ENCODE results near the gene ILKAP.
A peak's percentile ranks its signal among the peaks of the same experiment; 100 is the strongest.

Gene ILKAP

DNA sequence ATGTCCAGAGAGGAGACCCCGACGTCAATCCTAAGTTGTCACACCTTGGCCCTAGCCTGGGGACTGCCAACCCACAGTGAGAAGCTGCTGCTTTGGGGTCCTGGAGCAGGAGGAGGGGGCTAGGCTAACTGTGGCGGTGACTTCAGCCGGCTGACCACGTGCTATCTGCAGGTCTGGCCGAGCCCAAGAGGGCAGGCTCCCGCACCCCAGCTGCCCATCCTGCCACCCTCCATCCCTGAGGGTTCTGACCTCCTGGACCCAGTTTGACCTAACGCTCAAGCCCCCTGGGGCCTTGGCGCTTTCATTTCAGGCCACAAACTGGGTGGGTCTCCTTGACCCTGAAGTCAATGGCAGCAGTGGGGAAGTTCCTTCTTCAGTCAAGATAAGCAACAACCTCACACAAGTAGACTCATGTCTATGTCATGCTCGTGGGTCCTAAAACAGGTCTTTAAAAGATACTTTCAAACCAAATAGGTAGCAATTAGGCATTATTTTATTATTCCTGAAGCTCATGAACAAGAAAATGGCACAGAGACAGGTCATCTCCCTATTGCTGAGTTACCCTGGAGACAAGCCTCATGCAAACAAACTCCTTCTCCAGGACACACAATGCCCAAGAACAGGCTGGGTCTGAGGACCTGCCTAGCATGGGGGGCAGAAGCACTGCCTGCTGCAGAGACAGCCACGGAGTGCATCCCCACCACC lies 34.1 kb upstream of the ILKAP start:
- no peak for DNase-seq (ENCODE audit: low spot score)

DNA sequence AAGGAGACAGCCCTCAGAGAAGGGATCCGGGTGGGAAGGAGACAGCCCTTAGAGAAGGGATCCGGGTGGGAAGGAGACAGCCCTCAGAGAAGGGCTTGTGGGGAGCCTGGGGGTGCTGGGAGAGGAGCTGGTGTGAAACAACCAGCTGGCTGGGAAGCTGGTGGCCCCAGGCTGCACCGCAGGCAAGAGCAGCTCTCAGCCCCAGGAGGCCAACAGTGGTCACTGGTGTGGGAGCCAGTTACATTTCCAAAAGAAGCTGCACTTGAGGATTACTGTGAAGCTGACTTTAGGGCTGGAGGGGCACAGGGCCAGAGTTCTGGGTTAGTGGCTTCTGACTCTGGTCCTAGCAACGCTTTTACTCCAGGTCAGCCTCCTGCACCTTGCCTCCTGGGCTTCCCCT lies 33.1 kb upstream of the ILKAP start:
- DNase-seq (ENCODE audit: low spot score): no peak

DNA sequence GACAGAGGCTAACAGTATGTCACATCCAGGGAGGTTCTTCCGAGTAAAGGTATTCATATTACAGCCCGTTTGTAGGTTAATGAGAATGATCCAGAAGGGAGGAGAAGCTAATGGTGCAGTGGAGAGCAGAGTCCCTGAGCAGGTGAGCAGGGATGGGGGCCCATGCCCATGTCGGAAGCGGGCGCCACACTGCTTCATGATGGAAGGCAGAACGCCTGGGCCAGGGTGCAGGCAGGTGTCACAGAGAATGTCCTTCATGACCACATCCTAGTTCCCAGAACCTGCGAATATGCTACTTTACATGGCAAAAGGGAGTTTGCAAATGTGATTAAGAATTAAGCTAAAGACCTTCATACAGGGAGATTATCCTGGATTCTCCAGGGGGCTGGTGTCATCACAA lies 32.4 kb upstream of the ILKAP start:
- no peak for DNase-seq (ENCODE audit: low spot score)

DNA sequence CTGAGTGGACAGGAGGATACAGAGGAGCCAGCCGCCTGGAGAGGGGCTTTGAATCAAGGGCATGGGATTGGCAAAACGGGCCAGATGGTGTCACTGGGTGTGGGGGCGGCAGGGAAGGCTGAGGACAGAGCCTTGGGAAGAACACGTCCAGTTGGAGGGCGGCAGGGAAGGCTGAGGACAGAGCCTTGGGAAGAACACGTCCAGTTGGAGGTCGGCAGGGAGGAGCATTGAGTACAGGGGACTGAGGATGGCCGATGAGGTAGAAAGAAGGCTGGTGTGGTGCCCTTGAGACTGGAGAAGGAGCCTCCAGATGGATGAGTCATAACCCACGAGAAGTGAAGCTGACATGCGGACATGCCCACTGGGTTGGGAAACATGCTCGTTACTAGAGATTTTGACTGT lies 31.8 kb upstream of the ILKAP start:
- no peak for DNase-seq (ENCODE audit: low spot score)

DNA sequence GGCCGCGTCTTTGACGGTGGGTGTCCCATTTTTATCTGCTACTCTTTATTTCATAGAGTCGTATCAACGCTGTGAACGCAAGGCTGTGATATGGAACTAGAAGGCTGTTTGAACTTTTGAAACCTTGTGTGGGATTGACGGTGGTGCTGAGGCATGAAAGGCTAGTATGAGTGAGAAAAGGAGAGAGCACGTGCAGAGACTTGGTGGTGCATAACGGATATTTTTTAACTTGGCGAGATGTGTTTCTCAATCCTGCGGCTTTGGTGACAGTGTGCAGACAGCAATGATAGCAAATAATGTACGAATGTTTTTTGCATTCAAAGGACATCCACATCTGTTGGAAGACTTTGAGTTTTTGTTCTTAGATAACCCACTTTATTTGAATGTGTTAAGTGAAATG lies 30.1 kb upstream of the ILKAP start:
- DNase-seq (ENCODE audit: low spot score): no peak

DNA sequence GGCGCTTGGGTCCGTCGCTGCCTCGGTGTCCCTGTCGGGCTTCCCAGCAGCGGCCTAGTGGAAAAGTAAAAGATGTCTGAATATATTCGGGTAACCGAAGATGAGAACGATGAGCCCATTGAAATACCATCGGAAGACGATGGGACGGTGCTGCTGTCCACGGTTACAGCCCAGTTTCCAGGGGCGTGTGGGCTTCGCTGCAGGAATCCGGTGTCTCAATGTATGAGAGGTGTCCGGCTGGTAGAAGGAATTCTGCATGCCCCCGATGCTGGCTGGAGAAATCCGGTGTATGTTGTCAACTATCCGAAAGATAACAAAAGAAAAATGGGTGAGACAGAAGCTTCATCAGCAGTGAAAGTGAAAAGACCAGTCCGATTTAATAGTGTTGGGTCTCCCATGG lies 28.3 kb upstream of the ILKAP start:
- DNase-seq (ENCODE audit: low spot score): no peak

DNA sequence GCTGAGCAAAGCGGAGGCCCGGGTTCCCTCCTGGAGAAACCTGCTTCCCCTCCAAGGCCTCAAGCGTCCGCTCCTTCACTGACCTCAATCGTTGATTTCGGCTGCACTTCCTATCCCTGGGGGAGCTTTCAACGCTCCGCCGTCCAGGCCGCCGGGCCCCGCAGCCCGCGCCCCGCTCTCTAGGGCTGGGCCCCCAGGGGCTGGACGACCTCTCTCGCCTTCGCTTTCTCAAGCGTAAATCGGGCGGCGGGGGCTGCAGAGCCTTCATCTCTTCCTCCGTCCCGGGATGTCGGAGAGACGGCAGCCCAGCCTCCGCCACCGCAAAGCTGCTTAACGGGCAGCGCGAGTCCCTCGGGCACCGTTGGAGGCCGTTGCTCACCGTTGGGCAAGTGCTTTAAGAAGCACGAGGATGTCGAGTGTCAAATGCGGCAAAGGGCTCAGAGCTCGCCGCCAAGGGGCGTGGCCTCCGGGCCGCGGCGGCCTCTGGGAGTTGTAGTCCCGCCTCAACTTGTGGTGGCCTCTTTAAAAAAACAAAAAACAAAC lies 27.8 kb upstream of the ILKAP start:
- DNase-seq (ENCODE audit: low spot score): peak; percentile 72

DNA sequence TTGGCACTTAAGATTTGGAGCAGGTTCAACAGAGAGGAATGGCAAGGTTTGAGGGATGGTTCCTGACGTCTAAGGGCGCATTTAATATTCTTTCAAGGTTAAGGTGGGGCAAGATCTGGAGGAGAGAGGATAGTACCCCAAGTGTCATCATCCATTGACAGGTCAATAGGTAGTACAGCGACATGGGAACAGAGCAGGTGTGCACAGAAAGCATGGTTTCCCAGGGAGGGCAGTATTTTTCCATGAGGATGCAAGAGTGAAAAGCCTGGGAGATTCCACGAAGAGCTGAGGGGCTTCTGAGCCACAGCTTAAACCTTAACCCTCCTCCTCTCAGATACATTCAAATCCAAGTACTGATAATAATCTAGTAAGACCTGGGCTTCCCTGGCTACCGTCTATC lies 27.2 kb upstream of the ILKAP start:
- DNase-seq (ENCODE audit: low spot score): no peak

DNA sequence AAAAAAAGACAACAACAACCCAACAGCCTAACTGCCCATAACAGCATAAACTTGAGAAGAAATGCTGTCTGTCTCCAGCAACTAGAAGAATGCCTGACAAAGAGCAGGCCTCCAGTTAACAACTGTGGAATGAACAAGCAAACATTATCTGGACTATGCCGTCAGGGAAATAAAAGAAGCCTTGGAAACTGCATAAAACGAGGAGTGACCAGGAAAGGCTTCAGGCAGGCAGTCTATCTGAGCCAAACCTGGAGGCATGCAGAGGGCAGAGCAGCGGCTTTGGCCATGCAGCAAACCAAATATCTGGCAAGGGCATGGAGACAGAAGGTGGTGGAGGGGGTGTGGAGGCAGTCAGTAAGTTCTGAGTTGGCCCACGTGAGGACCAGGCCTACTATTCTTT lies 25.2 kb upstream of the ILKAP start:
- peak; percentile 25 for DNase-seq (ENCODE audit: low spot score)

DNA sequence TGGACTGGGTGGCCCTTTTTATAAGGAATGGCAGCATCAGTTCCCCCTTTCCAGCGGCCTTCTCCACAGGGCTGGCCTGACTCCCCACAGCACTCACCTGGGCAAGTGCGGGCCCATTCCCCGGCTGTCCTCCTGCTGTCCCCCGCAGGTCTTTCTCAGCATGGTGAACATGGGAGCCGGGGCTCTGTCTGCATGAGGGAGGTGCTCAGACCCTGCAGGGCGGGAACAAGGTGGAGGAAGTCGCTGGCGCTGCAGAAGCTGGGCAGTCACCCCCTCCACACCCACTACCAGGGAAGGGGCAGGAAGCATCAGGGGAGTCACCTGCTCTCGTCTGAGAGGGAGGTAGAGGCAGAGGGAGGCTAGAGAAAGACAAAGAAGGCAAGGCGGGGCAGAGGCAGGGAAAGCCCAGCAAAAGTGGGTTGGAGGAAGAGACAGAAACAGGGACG lies 24.1 kb upstream of the ILKAP start:
- DNase-seq (ENCODE audit: low spot score): no peak

DNA sequence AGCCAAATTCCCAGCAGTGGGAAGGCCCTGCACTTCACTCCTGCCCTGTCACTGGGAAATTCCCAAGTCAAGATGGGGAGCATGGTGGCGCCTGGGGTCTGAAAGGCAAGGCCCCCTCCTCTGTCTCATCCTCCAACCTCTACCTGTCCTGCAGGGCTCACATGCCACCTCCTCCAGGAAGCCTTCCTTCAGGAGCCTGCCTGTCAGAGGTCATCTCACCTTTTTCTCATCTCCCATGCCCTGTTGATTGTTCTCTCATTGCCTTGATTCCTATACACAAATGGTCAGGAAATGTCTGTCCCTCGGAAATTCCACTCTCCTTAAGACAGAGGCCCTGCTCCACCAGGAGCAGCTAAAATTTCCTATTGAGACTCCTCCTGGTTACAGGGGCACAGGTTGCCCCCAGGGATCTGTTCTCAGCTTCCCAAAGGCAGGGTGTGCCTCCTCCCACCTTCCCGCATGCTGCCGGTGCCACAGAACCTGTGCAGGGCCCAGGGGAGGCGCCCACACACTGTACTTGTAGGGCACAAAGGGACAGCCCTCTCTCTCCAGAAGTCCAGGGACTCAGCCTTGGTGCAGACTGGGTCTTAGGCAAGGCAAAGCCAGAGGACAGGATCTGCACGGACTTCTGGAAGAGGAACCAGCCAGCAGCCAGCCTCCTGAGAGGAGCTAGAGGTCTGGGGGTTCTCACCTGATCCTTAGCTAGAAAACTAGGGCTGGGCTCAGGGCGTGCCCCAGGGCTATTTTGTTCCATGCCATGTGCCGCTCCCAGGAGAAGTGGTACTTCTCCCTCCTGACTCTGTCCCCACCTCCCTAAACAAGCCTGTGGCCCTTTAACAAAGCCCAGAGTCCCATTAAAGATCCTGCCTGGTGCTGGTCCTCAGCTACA lies 23.4 kb upstream of the ILKAP start:
- no peak for DNase-seq (ENCODE audit: low spot score)

DNA sequence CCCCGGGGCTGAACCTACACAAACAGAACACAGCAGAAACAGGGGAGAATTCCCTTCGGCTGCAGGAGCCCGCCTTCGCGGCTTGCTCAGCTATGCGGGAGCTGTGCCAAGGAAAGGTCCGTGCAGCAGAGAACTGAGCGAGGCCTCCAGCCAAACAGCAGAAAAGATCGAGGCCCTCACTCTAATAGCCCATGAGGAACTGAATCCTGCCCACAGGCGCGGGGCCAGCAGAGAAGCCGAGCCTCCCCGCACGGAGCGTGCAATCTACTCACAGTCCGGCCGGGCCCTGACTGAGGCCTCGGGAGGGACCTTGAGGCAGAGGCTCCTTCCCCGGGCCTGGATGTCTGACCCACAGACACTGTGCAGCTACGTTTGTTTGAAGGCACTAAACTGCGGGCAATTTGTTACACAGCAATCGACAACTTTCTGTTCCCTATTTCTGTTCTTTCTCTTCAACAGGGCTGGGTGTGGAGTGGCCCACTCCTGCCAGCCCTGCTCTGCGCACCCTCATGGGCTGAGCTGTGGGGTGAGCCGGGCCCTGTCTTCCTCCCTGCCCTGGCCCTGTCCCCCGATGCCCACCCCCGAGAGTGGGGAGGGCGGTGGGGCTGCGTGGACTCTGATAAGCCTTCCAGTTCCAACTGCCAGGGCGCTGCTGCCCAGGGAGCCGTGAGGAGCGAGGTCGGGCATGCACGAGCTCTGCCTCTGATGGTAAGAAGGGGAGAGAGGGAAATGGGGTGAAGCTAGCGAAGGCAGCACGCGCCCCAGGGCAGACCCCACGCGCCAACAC lies 22.6 kb upstream of the ILKAP start:
- DNase-seq (ENCODE audit: low spot score): no peak

DNA sequence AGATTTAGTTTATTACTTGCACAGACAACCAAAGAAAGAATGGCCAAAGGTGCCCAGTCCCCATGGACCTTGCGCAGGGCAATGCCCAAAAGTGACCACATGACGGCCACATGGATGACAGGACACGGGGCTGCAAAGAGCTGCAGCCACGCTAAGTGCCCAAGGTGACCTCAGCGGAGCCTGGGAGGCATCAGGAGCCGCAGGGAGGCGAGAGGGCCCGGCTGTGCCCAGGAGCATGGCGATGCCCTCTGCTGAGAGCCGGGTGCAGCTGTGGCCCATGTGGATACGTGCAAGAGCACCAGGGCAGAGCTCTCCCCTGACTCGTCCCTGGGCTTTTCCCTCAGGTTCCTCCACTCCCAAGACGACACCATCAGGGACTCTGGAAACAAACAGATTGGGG lies 21.6 kb upstream of the ILKAP start:
- no peak for DNase-seq (ENCODE audit: low spot score)

DNA sequence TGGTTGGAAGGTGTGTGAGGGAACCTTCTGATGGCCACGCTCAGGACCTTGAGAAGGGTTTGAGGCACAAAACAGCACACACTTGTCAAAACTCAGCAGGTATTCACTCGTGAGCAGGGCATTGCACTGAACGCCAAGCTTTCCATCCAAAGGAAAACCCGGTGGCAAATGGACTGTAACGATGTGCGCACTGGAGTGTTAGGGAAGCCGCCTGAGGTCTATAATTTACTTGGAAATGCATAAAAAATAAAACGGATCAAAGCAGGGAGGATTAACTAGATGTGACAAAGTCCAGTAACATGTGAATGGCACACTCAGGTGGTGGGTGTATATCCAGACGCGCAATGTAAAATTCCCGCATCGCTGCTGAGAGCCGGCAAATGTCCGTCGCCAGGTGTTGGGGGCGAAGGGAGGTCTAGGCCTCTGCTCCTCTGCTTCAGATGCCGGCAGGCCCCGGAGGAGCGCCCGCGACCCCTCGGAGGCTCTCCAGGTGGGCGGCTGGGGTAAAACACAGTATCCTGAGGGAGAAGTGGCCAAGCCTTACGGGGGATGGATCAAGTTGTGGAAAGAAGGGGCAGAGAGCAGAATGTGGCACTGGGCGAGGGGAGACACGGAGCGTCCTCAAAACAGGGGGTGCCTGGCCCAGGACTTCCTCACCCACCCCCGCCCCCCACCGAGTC lies 21.0 kb upstream of the ILKAP start:
- DNase-seq (ENCODE audit: low spot score): no peak

DNA sequence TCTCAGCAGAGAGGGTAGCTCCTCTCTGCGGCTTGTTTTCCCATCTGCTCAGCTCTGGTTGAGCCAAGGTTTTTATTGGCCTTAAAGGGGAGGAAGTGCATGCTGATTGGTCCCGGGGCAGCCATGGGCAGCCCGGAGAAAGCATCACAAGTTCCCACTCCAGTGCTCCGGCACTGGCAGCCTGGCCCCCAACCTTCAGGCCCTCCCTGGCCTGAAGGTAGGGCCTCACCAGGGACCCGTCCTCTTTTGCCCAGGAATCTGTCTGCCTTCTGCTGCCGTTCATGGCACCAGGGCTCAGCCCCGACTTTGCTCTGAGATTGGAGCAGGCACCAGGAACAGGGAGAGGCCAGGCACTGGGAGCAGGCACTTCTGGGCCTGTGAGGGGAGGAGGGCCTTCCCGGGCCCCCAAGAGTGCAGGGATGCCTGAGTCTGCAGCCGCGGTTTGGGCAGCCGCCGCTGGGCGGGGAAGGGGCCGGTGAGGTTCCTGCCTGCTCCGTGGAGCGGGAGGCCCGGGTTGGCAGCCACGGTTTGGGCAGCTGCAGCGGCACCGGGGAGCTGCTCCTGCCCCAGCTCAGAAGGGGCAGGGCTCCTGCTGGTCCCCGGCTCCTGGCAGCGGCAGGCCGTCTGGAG lies 17.5 kb upstream of the ILKAP start:
- peak; percentile 95 for DNase-seq (ENCODE audit: low spot score)

DNA sequence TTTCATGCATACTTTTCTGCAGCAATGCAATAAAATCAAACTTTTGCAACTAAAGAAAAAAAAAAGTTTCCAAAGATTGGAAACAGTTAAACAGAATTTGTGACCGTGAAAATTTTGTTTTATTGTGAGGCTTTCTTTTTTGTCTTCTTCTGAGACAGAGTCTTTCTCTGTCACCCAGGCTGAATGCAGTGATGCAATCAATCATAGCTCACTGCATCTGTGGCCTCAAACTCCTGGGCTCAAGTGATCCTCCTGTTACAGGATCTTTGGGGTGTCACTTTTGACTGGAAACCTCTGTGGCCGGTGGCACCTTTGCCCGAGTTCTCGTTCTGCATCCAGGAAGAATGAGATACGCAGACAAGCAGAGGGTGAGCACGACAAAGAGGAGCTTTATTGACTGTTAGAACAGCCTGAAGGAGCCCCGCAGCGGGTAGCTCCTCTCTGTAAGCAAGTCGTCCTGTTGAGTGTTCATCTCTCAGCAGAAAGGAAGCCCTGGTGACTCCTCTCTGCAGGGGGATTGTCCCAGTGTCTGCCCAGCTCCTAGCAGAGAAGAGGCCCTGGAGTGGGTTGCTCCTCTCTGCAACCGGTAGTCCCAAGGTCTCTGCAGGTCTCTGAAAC lies 16.9 kb upstream of the ILKAP start:
- no peak for DNase-seq (ENCODE audit: low spot score)

DNA sequence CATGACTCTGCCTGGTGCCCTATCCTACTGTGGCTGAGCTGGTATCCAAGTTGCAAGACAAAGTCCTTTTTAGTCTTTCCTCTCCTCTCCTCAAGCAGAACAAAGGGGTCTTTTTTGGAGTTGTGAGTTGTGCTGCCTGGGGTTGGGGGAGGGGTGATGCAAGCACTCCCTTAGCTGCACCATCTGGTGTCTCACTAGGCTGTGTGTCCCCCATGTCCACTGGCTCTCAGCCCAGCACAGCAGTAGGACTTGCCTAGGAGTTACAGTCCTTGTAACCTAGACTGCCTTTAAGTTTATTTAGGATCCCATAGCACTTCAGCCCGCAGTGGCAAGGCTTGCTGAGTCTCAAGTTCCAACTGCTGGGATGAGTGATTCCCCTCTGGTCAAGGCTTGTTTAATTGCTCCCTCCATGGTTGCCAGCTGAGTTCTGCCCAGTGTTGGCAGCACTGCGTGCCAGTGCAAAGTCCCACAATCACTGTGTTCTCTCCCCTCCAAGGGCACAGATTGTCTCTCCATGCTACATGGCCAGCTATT lies 13.2 kb upstream of the ILKAP start:
- DNase-seq (ENCODE audit: low spot score): peak; percentile 44

DNA sequence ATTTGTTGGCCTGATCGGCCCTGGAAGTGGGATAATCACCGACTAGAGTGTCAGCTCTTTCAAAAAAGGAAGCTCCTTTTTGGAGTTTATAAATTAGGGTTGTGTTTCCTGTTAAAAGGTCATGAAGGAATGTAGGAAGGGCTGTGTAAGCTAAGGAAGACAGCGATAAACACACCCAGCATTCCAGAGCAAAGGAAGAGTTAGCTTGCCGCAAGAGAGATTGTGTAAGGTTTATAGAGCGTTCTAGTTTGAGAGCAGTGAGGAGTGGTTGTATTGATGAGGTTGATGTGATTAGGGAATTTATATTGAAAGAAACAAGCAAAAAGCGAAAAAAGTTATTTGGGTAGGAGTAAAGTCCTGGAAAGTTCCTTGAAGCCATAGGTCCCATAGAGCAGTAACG lies 3.5 kb upstream of the ILKAP start:
- DNase-seq (ENCODE audit: low spot score): no peak

DNA sequence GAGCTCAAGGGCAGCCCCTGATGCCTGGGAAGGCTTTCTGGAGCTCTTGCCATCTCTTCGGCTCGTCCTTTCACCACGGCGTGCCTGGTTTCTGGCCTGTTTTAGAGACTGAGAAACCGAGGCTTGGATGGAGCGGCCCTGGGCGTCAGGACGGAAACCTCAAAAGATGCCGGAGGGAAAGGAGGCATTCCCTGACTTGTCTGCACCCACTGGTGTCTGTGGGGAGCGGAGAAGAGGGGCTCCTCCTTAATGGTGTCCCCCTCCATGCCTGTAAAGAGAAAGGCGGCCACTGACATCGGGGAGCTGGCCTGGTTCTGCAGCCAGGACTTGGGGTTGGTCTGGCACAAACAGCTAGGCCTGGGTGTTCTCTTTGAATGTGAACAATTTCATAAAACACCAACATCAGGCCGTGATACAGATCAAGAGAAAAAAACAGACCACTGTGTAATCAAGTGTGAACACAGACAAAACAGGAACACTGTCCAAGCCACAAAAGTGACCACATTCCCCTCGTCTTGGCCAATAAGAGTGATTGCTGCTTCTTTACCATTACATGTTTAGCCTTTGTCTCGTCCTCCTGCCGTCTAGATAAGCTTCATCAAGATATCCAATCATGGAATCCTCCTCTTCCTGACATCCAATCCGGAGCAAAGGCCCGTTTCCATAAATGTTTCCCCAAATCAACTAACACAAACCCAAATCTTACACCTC lies 633 bp upstream of the ILKAP start:
- DNase-seq (ENCODE audit: low spot score): no peak

Data from cerebellar cortex (tissue), 1 donor.